Neural cell (in vitro differentiated cells): ENCODE results near the gene LNX1.

ENCODE experiments used
- CTCF ChIP-seq: fragments of 450-650 bp; IDR thresholded peaks from 2 replicates; pipeline ENCODE4 v1.5.1; 2014; ENCODE audit warnings: antibody characterized with exemption, mild to moderate bottlenecking, moderate library complexity; ENCODE audit not compliant: poor library complexity, severe bottlenecking
- EP300 ChIP-seq: fragments of 450-650 bp; conservative IDR thresholded peaks from 2 replicates; pipeline ENCODE4 v1.6.1; 2014; ENCODE audit warnings: antibody characterized with exemption, mild to moderate bottlenecking, moderate library complexity; ENCODE audit not compliant: poor library complexity, severe bottlenecking
- MXI1 ChIP-seq: fragments of 450-650 bp; conservative IDR thresholded peaks from 2 replicates; pipeline ENCODE4 v1.6.1; 2014; ENCODE audit warnings: antibody characterized with exemption, mild to moderate bottlenecking; ENCODE audit not compliant: poor library complexity, severe bottlenecking
- POLR2AphosphoS5 ChIP-seq: IDR thresholded peaks from 2 replicates; pipeline ENCODE4 v1.6.1; 2012

DNA sequence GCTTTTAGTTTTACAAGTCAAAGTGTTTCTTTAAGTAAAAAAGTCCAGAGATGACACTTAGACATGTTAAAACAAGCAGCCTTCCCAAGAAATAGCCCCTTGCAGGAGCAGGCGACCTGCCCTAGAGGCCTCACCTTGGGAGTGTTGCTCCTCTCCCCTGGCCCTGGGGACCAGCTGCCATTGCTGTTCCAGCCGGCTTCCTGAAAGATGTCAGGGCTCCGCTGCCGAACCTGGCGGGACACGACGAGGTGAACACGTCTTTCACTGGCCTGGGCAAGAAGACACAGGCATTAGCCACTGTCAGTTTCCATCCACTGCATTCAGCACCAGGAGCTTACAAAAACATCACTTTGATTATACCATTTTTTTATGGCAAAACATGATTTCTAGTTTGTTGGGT, 109.7 kb downstream of the LNX1 start:
- TF ChIP-seq CTCF = no peak
- no peak for TF ChIP-seq MXI1
- TF ChIP-seq POLR2AphosphoS5 = no peak
- TF ChIP-seq EP300 = no peak
